GM21447 (cell line): ENCODE data around the gene BTRC.
"Not testable (repeated sequence)": the region's sequence is repeated elsewhere in the genome, so short reads cannot be mapped to it uniquely, and the experiment has no call there.

Source experiments
- ATAC-seq: cut with Tn5 transposase; IDR thresholded peaks from one replicate; pipeline ENCODE4 v1.9.1; 2021; ENCODE audit not compliant: unreplicated experiment

Gene BTRC

GRCh38 chr10:101578192-101578591 lies 224.2 kb downstream of the BTRC start:
- ATAC-seq: no peak

- no peak for ATAC-seq
These were observed 225.0 kb downstream of the BTRC start for GRCh38 chr10:101578803-101579515.

- ATAC-seq: no peak
These were observed 225.5 kb downstream of the BTRC start for GRCh38 chr10:101579516-101579870.

GRCh38 chr10:101580486-101581399 lies 226.8 kb downstream of the BTRC start:
- ATAC-seq: no peak

GRCh38 chr10:101585841-101586240 lies 231.9 kb downstream of the BTRC start:
- no peak for ATAC-seq

- peak; percentile 98 for ATAC-seq
These were observed 234.0 kb downstream of the BTRC start, which contains the start of the genes DPCD and POLL for GRCh38 chr10:101587725-101588653. DPCD (plus strand) TSS chr10:101588321; CDS start chr10:101588337, 16 bp downstream. POLL (minus strand) TSS chr10:101588257; CDS start chr10:101587360, 897 bp downstream.

- ATAC-seq: no peak
These were observed 234.9 kb downstream of the BTRC start for GRCh38 chr10:101588879-101589278.

- ATAC-seq: not testable (repeated sequence)
These were observed 239.4 kb downstream of the BTRC start for GRCh38 chr10:101593331-101593730.

GRCh38 chr10:101595591-101596433 lies 241.8 kb downstream of the BTRC start:
- ATAC-seq: no peak

GRCh38 chr10:101597091-101597900 lies 243.3 kb downstream of the BTRC start:
- ATAC-seq: no peak

GRCh38 chr10:101601541-101601940 lies 247.6 kb downstream of the BTRC start:
- no peak for ATAC-seq

GRCh38 chr10:101602761-101603398 lies 248.9 kb downstream of the BTRC start:
- peak; percentile 73 for ATAC-seq
